ENCODE results near the gene POPDC3. TPM values are rescaled to one million over a fixed set of nuclear protein-coding genes. Genes with fewer than 3 reads are reported as not detected.

POPDC3 gene
- total RNA-seq, 1 experiment from 2014 or later = 69.1 TPM

GRCh38 chr6:105204331-105204730, 24.5 kb upstream of the POPDC3 start:
- peak; percentile 32 for DNase-seq (ENCODE audit: low read depth, low spot score)
- in situ Hi-C loops (cut with HindIII; ENCODE audit: low pct_unique_long_range_greater_than_20kb, low sequenced_read_pairs) = no loop called here

- DNase-seq (ENCODE audit: low read depth, low spot score) = no peak
Observed at GRCh38 chr6:105202486-105202885, 22.7 kb upstream of the POPDC3 start.

DNA sequence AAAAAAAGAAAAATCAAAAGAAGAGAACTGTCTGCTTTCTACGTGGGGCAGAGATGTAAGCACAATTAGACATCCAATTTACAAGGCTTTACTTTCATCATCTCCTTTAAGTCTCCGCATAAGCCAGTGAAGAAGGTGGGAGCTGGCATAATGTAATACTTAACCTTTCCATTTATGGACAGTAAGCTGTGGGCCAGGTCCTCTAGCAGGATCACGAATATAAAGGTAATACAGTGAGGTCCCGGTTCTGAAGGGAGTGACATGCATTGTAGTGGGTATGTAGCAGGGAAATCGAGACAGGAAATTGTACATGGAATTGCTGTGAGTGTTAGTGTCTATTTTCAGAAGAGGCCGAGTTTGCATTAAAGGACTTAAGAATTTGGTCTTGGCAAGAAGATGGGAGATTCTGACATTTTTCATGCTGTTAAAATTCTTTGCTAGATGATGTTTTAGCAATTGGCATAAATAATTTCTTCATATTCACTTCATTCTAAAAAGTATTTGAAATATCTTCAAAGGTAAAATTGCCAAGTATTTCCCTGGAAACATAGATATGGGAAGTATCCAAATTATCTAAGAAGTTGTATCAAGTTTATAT, 20.4 kb upstream of the POPDC3 start:
- in situ Hi-C loops (cut with HindIII; ENCODE audit: low pct_unique_long_range_greater_than_20kb, low sequenced_read_pairs) = no loop called here

More at GRCh38 chr6:105202486-105202885, 22.7 kb upstream of the POPDC3 start:
- in situ Hi-C loops (cut with HindIII; ENCODE audit: low pct_unique_long_range_greater_than_20kb, low sequenced_read_pairs) = no loop called here

GRCh38 chr6:105199711-105200110, 19.9 kb upstream of the POPDC3 start:
- no peak for DNase-seq (ENCODE audit: low read depth, low spot score)
- in situ Hi-C loops (cut with HindIII; ENCODE audit: low pct_unique_long_range_greater_than_20kb, low sequenced_read_pairs) = no loop called here

More for the DNA sequence above, 20.4 kb upstream of the POPDC3 start:
- DNase-seq (ENCODE audit: low read depth, low spot score) = no peak

DNA sequence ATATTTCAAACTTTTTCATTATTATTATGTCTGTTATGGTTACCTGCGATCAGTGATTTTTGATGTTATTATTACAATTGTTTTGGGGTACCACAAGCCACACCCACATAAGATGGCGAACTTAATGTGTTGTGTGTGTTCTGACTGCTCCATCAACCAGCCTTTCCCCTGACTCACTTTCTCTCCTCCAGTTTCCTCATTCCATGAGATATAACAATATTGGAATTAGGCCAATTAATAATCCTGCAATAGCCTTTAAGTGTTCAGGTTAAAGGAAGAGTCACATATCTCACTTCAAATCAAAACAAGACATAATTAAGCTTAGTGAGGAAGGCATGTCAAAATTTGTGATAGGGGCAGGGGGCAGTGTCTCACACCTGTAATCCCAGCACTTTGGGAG, 16.3 kb upstream of the POPDC3 start:
- in situ Hi-C loops (cut with HindIII; ENCODE audit: low pct_unique_long_range_greater_than_20kb, low sequenced_read_pairs) = no loop called here
- DNase-seq (ENCODE audit: low read depth, low spot score) = no peak

DNA sequence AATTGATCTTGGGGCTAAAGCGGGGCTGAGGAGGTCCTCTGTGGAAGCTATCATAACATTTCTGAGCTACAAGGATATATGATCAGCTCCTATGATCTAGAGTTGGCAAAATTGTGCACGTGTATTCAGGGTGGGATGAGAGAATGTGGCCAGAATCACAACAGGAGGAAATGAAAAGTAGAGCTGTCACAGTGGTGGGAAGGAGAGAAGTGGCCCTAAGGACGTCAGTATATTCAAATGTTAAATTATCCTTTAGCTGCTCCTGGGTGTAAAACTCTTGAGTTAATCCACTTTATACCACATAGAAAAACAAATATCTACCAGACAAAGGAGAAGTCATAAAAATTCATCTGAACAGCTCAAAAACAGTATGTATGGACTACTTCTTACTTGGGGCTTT, 14.8 kb upstream of the POPDC3 start:
- DNase-seq (ENCODE audit: low read depth, low spot score) = no peak
- in situ Hi-C loops (cut with HindIII; ENCODE audit: low pct_unique_long_range_greater_than_20kb, low sequenced_read_pairs) = no loop called here

GRCh38 chr6:105194106-105194505, 14.3 kb upstream of the POPDC3 start:
- in situ Hi-C loops (cut with HindIII; ENCODE audit: low pct_unique_long_range_greater_than_20kb, low sequenced_read_pairs) = no loop called here
- DNase-seq (ENCODE audit: low read depth, low spot score) = no peak

GRCh38 chr6:105193647-105194046, 13.8 kb upstream of the POPDC3 start:
- in situ Hi-C loops (cut with HindIII; ENCODE audit: low pct_unique_long_range_greater_than_20kb, low sequenced_read_pairs) = no loop called here
- no peak for DNase-seq (ENCODE audit: low read depth, low spot score)

- in situ Hi-C loops (cut with HindIII; ENCODE audit: low pct_unique_long_range_greater_than_20kb, low sequenced_read_pairs) = no loop called here
- DNase-seq (ENCODE audit: low read depth, low spot score) = no peak
Observed at GRCh38 chr6:105192707-105193465, 13.1 kb upstream of the POPDC3 start.

- DNase-seq (ENCODE audit: low read depth, low spot score) = no peak
- in situ Hi-C loops (cut with HindIII; ENCODE audit: low pct_unique_long_range_greater_than_20kb, low sequenced_read_pairs) = no loop called here
Observed at GRCh38 chr6:105191351-105191750, 11.5 kb upstream of the POPDC3 start.

DNA sequence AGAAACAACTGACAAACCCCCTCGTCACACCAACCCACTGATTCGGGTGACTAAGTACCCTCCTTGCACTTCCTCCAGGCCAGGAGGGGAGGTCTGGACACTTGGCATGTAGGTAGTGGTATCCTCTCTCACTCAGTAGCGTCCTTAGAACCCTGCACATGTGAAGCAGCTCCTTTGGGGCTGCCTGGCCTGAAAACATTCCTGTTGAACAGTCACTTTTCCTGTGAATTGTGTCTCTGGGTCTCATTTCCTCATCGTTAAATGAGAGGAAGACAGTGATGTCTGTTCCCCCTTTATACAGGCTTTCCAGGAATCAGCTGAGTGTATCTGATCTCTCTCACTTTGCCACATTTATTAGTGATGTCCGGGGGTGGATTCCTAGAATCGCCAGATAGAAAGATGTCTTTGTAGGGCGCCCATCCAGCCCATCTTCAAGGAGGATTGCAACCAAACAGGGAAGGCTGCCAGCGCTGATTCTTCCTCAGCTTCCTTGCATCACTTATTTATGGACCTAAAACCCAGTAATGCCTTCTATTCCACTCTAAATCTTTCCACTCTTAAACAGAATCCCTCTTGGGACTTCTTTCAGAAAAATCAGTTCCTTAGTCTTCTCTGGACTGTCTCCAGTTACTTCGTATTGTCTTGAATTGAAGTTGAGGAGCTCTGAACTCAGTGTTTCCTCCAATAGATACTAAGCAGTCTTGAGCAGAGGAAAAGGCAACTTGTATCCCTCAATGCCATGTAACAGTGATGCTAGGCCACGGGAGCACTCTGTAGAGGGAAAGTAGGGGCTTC, 9.4 kb upstream of the POPDC3 start:
- in situ Hi-C loops (cut with HindIII; ENCODE audit: low pct_unique_long_range_greater_than_20kb, low sequenced_read_pairs) = no loop called here
- DNase-seq (ENCODE audit: low read depth, low spot score) = no peak

- in situ Hi-C loops (cut with HindIII; ENCODE audit: low pct_unique_long_range_greater_than_20kb, low sequenced_read_pairs) = no loop called here
Observed at GRCh38 chr6:105188251-105188650, 8.4 kb upstream of the POPDC3 start.

DNA sequence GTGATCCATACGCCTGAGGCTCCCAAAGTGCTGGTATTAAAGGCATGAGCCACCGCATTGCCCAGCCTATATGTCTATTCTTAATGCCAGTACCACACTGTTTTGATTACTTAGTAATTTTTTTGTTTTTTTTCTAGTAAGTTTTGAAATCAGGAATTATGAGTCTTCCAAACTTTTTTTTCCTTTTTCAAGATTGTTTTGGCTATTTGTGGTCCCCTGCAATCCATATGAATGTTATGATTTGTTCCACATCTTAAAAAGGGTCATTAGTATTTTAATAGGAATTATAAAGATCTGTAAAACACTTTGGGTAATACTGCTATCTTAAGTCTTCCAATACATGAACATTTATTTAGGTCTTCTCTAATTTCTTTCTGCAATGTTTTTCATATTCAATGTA, 6.8 kb upstream of the POPDC3 start:
- in situ Hi-C loops (cut with HindIII; ENCODE audit: low pct_unique_long_range_greater_than_20kb, low sequenced_read_pairs) = no loop called here
- no peak for DNase-seq (ENCODE audit: low read depth, low spot score)

More at GRCh38 chr6:105188251-105188650, 8.4 kb upstream of the POPDC3 start:
- no peak for DNase-seq (ENCODE audit: low read depth, low spot score)

GRCh38 chr6:105184921-105185320, 5.1 kb upstream of the POPDC3 start:
- no peak for DNase-seq (ENCODE audit: low read depth, low spot score)
- in situ Hi-C loops (cut with HindIII; ENCODE audit: low pct_unique_long_range_greater_than_20kb, low sequenced_read_pairs) = no loop called here

DNA sequence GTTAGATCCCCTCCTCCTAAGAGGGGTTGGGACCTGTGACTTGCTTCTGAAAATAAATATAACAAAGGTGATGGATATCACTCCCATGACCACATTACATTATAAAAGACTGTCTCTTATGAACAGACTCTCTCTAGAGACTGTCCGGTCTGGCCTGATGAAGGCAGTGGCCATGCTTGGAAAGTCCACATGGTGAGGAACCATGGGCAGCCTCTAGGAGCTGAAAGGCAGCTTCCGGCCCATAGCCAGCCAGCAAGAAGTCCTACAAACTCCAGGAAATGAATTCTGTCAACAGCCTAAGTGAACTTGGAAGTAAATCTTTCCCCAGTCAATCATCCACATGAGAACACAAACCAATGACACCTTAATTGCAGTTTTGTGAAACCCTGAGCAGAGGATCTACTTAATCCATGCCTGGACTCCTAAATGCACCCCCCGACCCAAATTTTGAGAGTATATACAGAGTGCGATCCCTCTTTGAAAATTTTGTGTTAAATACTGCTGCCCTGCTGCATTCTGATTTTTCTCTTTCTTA, 2.2 kb upstream of the POPDC3 start:
- in situ Hi-C loops (cut with HindIII; ENCODE audit: low pct_unique_long_range_greater_than_20kb, low sequenced_read_pairs) = no loop called here
- no peak for DNase-seq (ENCODE audit: low read depth, low spot score)

DNA sequence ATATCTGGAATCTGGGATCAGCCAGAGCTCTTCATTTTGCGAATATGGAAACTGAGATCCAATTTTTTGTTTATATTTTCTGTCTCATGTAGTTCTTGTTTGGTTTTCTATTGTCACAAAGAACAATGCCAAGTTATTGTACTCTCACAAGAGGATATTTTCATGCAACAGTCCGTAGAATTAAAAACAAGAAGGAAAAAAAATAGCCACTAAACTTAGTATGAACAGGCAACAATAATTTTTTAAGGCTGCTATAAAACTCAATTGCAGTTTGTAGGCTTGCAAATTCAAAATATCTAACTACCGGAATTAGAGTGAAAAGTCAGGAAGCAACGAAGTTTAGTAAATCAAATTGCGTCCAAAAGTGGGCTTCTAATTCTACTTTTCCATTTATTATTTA, 1.2 kb downstream of the POPDC3 start:
- DNase-seq (ENCODE audit: low read depth, low spot score) = no peak
- in situ Hi-C loops (cut with HindIII; ENCODE audit: low pct_unique_long_range_greater_than_20kb, low sequenced_read_pairs) = no loop called here

DNA sequence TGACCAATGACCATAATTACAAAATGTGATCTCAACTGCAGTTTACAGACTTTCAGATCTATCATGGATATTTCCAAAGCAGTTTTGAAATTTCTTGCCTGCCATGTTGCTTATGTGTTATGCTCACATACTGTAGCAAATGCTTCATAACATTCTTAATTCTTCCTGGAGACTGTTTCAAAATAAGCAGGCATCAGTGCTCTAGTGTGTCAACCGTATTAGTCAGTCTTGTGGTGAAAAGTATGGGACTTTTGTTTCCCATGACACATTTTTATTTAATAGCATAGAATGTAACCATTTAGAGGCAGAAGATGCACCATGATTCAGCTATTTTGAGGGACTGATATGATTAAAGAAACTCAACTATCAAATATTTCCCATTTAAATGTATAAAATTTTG, 1.7 kb downstream of the POPDC3 start:
- peak; percentile 49 for DNase-seq (ENCODE audit: low read depth, low spot score)
- in situ Hi-C loops (cut with HindIII; ENCODE audit: low pct_unique_long_range_greater_than_20kb, low sequenced_read_pairs) = no loop called here

DNA sequence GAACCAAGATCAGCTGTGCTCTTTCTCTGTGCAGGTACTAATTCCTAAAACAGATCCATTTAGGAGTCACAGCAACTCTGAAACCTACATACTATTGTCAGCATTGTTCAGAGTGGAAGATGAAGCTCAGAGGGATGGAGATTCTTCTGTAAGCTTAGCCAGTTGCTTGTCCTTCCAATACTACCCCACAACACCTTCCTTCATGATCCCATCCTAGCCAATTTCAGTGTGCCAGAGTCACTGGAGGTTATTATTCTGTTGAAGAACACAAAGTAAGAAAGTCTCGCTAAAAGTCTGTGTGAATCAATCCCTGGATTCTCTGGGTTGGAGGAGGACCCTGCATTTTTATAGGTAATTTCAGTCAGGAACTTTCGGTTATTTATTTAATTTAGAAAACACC, 2.3 kb downstream of the POPDC3 start:
- in situ Hi-C loops (cut with HindIII; ENCODE audit: low pct_unique_long_range_greater_than_20kb, low sequenced_read_pairs) = no loop called here
- no peak for DNase-seq (ENCODE audit: low read depth, low spot score)

Data from SK-MEL-5 (cell line).